ENCODE measurements around the gene UNC5B. TPM values are rescaled to one million over a fixed set of nuclear protein-coding genes. Genes with fewer than 3 reads are reported as not detected.

The UNC5B gene
- total and polyA plus RNA-seq, 11 donors: 4.8 to 22.8 (median 10.1) TPM

DNA sequence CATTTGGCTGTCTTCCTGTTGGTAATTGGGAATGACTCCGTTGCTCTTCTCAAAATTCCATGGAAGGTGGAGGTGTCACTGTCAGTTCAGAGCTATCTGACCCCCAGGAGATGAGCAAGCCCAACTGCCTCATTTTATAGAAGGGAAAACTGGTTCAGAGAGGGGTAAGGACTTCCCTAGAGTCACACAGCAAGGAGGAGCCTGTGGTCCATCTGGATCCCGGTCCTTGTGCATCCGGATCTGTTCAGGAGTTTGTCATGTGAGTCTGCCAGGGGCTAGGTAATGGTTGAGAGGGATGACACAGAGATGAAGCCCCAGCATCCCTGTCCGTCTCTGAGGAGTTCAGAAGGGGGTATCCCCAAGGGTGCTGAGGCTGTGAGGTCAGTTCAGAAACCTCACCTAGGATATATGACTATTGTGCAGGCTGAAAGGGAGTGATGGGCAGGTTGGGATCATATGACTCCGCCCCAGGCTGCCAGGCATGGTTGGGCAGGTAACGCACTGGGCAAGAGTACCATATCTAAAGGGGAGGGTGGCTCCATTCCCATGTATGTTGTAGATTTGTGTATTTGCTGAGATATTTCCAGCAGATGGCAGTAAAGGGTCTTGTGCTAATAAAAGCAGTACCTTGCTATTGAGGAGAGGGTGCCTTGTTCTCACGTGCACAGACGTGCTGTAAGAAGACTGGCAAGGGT lies 90.7 kb downstream of the UNC5B start:
- Histone ChIP-seq H3K4me3 (no peak overlapping the region), H3K27me3 (no peaks in the 10 kb centered on the region), H3K9me3 (no peaks in the 10 kb centered on the region), H3K27ac (no peak overlapping the region), H3K4me1 (no peaks in the 10 kb centered on the region), H3K36me3 (peaks cover 0 to 42% (median 15%) of the 10 kb centered on the region in 9 donors)
- DNase-seq: no peak
- TF ChIP-seq POLR2A (IDR thresholded peaks at IDR 0.05): no peak
- peak; percentile 26 to 61 (median 45) for TF ChIP-seq CTCF (IDR thresholded peaks at IDR 0.05)
- intact Hi-C loops (cut with DNase I): no loop called here
- WGBS, 4 donors: 59 to 70% (median 63%) methylated on average over 8 of the region's 8 CpGs
- peak; percentile 27 to 36 (median 34) for ATAC-seq

DNA sequence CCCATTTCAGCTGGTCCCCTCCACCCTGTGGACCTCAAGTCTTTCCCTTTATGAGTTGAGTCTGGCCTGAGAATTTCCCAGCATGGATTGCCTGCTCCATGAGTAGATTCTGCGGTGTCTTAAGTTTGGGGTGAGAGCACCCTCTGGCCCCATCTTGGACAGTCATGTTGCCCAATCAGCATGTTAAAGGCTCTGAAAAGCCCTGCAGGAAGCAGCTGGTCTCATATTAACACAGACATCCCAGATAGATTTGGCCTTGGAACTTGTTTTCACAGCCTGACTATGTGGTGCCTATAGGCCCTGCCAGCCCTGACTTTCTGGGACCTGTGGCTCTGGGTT lies 91.2 kb downstream of the UNC5B start:
- ATAC-seq: no peak
- peaks cover 0 to 5% (median 0%) of the 10 kb centered on the region in 12 donors for H3K4me1 ChIP-seq
- intact Hi-C loops (cut with DNase I): no loop called here
- no peak for DNase-seq
- no peak overlapping the region for H3K4me3 ChIP-seq
- H3K36me3 ChIP-seq: peaks cover 0 to 37% (median 11%) of the 10 kb centered on the region in 9 donors
- no peaks in the 10 kb centered on the region for H3K9me3 ChIP-seq
- WGBS, 4 donors: 0 to 80% (median 46%) methylated on average over 1 of the region's 1 CpG
- H3K27me3 ChIP-seq: no peaks in the 10 kb centered on the region
- no peak for TF ChIP-seq POLR2A (IDR thresholded peaks at IDR 0.05)
- no peak for TF ChIP-seq CTCF (IDR thresholded peaks at IDR 0.05)
- H3K27ac ChIP-seq: no peak overlapping the region

DNA sequence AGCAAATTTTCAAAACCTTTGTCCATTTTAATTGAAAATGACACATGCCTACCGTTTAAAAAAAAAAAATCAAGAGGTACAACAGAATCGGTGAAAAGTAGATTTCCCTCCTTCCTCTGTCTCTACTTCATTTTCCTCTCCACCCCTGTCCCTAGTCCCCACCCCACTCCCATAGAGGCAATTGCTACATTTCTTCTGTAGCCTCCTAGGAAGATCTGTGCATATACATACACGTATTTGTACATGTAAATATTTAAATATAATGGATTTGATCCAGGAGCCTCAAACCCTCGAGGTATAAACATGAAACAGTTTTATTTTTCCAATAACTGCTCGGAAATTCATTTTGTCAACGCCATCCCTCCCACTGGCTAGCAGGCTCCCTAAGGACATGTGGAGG lies 92.5 kb downstream of the UNC5B start:
- no peaks in the 10 kb centered on the region for H3K27me3 ChIP-seq
- peaks cover 0 to 23% (median 5%) of the 10 kb centered on the region in 9 donors for H3K36me3 ChIP-seq
- intact Hi-C loops (cut with DNase I): no loop called here
- H3K27ac ChIP-seq: no peak overlapping the region
- peaks cover 0 to 8% (median 0%) of the 10 kb centered on the region in 12 donors for H3K4me1 ChIP-seq
- no peak overlapping the region for H3K4me3 ChIP-seq
- DNase-seq (no peak), ATAC-seq (no peak)
- H3K9me3 ChIP-seq: no peaks in the 10 kb centered on the region
- 70 to 81% (median 75%) methylated on average over 6 of the region's 6 CpGs for WGBS, 4 donors
- no peak for TF ChIP-seq POLR2A (IDR thresholded peaks at IDR 0.05)
- no peak for TF ChIP-seq CTCF (IDR thresholded peaks at IDR 0.05)

DNA sequence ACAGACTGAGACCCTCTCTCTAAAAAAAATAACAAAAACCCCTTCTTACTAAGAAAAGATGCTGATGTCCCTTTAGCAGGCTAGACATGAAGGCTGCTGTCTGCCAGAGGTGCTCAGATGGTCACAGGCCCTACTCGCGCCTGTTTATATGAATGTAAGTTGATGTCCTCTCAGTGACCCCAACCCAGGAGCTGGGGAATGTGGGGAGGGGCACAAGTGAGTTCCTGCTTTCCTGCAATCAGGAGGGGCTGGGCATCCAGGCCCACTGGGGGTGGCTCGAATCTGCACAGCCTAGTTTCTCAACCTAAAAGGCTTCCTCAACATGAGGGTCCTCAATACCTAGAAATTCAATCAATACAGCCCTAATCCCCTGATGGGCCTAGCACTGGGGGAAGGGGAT lies 94.6 kb downstream of the UNC5B start:
- Histone ChIP-seq H3K4me1 (peaks cover 0 to 8% (median 0%) of the 10 kb centered on the region in 12 donors), H3K27ac (no peak overlapping the region), H3K4me3 (no peak overlapping the region), H3K27me3 (no peaks in the 10 kb centered on the region), H3K36me3 (peaks cover 0 to 7% (median 0%) of the 10 kb centered on the region in 9 donors), H3K9me3 (peaks cover 0 to 2% (median 0%) of the 10 kb centered on the region in 12 donors)
- intact Hi-C loops (cut with DNase I): no loop called here
- no peak for DNase-seq
- 83 to 92% (median 87%) methylated on average over 2 to 3 of the region's 3 CpGs for WGBS, 4 donors
- ATAC-seq: no peak
- TF ChIP-seq POLR2A (IDR thresholded peaks at IDR 0.05): no peak
- no peak for TF ChIP-seq CTCF (IDR thresholded peaks at IDR 0.05)
